GM12873 (cell line): ENCODE results near the gene CACNA1C.

Experiments
- TF ChIP-seq, protein P1 (sequence below): IDR thresholded peaks from 2 replicates; pipeline ENCODE4 v1.5.1; 2012; ENCODE audit warnings: low read depth, mild to moderate bottlenecking, moderate library complexity, low read length, control low read depth; ENCODE audit not compliant: insufficient read depth; ENCODE audit errors: missing control alignments

Gene CACNA1C

GRCh38 chr12:2291182-2291832 is 238.5 kb downstream of the CACNA1C start:
- TF ChIP-seq, protein P1, sequence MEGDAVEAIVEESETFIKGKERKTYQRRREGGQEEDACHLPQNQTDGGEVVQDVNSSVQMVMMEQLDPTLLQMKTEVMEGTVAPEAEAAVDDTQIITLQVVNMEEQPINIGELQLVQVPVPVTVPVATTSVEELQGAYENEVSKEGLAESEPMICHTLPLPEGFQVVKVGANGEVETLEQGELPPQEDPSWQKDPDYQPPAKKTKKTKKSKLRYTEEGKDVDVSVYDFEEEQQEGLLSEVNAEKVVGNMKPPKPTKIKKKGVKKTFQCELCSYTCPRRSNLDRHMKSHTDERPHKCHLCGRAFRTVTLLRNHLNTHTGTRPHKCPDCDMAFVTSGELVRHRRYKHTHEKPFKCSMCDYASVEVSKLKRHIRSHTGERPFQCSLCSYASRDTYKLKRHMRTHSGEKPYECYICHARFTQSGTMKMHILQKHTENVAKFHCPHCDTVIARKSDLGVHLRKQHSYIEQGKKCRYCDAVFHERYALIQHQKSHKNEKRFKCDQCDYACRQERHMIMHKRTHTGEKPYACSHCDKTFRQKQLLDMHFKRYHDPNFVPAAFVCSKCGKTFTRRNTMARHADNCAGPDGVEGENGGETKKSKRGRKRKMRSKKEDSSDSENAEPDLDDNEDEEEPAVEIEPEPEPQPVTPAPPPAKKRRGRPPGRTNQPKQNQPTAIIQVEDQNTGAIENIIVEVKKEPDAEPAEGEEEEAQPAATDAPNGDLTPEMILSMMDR, result peak; percentile 79

DNA sequence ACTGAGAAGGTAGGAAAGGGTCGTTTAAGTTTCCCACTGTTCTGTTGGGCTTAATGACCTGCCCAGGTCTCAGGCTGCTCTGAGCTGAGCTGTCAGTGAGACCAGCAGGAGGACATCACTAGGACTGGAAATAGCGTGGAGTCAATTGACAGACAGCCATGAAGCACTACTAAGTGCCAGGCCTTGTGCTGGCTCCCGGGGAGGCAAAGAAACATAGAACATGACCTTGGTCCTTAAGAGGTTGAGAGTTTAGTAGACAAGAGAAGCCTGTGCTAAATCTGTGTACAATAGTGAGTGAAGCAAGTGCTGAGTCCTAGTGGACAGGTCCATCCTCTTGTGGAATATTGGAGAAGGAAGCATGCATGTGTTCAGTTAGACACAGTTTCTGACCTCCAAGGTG is 239.2 kb downstream of the CACNA1C start:
- TF ChIP-seq, protein P1, result no peak

DNA sequence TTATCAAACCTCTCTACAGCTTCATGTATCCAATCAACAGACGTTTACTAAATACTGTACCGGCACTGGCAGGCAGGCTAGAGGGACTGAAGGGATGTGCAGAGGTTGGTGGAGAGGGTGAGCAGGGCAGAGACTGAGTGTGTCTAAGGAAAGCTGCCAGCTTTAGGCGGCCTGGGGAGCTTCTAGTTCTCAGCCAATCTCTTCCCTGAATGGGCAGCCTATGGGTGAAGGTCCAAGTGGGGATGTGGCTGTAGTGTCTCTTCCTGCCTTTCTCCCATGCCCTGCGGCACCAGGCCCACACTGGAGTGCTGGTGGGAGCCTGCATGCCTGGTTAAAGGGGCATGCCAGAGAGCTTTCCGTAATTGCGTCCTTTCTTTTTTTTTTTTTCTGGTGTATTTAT is 239.8 kb downstream of the CACNA1C start:
- TF ChIP-seq, protein P1, result no peak

DNA sequence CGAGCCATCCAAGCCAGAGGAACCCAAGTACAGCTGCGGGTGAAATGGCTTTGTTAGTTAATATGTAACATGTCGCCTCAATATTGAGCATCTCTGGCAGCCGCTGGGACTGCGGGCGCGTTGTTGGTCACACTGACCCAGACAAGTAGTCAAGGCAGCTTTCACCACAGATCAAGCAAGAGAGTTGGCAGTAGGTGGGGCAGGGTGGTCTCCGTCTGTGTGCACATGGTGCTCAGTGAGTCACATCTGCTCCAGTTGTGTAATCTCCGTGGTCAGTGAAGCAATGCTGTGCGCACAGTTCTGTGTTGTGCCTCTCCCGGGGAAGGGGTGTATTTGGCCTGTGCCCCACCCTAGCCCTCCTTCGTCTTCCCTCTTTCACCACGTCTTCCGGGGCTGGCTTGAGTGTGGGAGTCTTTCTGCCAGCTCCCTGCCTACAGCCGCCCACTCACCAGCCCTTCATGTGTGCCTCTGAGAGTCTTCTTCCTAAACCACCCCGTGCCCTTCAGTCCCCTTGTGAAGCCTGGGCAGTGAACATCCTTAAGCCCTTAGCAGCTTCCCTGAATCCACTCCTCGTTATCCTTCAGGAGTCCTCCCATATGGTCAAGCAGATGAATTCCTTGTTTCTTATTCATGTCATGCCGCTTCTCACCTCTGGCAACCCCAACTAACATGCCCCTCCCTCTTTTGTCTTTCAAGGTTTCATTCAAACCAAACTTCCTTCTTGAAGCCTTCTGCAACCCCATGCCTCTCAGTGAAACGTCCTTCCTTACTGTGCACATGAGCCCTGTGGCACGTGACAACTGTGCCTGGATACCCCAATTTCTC is 242.1 kb downstream of the CACNA1C start:
- TF ChIP-seq, protein P1, result no peak

DNA sequence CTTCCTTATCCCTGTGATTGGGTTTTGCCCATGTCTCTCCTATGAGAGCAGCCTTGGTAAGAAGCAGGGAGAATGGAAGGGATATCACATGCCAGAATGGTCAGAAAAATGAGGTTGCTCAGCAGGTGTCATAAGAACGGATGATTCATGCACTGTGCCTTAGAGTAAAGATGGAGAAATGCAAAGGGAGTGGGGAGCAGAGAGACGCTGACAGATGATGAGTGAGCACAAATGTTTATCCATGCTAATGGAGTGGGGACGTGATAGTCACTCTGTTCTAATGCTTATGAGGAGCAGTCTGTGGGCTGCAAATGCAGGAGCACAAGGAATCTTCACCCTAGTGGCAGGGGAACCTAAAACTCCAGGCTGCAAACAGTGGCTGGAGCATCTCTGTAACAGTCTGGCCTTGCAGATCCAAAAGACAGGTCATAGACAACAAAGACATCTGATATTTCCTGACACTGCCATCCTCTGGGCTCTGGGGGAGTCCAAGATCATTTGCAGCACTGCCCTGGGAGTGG is 243.2 kb downstream of the CACNA1C start:
- TF ChIP-seq, protein P1, result no peak

DNA sequence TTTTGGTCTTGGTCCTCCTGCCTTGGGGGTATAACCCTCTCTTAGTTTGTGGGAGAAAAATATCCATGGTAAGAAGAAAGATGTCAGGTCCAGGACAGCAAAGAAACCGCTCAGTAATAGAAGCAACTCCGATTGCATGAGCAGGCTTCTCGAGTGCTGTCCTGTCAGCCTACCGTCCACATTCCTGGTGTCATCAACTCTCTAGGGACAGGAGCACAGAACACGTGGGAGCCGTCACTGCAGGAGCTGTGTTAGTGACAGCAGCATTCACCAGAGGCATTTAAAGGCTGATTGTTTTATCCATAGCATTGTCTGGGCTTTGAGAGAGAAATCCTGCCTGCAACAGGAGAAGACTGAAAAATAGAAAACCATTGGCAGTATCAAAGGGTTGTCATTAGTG is 244.2 kb downstream of the CACNA1C start:
- TF ChIP-seq, protein P1, result no peak

GRCh38 chr12:2297658-2298057 is 244.9 kb downstream of the CACNA1C start:
- TF ChIP-seq, protein P1, result no peak
